Measurements from ENCODE around the gene IFNA7.
"Not testable (repeated sequence)": the region's sequence is repeated elsewhere in the genome, so short reads cannot be mapped to it uniquely, and the experiment has no call there.

Gene IFNA7

DNA sequence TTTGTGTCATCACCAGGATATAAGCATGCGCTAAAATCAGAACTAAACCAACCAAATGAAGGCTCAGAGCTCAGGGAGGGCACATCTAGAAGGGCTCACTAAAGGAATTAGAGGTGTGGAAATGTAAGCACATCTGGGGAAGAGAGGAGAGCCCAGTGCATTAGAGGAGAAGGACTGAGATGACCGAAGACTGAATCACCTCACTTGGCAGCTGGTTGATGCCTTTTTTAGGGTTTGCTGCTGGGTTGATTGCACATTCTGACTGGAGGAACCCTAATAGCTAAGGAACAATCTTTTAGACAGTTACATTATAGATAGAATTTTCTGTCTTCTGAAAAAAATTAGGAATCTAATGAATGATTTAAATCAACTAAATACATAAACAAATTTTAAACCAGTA is 27.3 kb downstream of the IFNA7 start:
- DNase-seq: no peak

- DNase-seq: no peak
Measured at GRCh38 chr9:21172156-21172555, 29.8 kb downstream of the IFNA7 start.

- DNase-seq: no peak
Measured at GRCh38 chr9:21171351-21171750, 30.7 kb downstream of the IFNA7 start.

DNA sequence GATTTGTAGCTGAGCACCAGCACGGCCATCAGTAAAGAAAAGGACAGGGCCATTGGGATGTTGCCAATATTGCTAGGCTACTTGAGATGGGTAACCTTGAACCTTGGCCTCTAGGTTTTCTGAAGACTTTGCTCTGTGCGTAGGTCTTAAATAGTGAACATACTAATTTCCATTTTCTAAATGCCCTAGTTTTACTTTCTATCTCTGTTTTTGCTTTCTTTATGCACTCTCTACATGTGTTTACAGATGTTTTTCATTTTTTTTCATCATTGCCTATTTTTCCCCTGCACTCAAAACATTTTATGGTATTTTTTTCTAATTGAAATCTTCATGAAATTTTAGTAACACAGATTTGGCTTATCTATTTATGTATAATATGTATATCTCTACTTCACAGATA is 35.4 kb downstream of the IFNA7 start, which contains the start of gene IFNA21:
IFNA21 (minus strand) TSS at position 101 of the 400 bp plus-strand sequence; CDS start at position 53, 48 bp downstream.
- DNase-seq: not testable (repeated sequence)

DNA sequence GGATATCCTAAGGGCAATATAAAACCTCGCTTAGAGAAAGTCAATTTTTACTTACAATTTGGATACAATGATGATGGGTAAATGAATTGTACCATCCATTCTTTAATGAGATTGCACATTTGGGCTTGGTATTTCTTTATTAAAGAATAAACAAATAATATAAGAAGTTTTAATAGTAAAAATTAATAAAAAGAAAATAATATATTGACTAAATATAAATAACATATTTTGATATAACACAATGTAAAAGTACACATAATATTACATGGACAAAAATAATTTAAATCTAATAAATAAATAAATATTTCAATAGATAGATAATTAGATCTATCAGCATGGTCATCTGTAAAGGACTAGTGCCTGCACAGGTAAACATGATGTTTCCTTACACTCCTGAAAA is 36.5 kb downstream of the IFNA7 start:
- DNase-seq: no peak

DNA sequence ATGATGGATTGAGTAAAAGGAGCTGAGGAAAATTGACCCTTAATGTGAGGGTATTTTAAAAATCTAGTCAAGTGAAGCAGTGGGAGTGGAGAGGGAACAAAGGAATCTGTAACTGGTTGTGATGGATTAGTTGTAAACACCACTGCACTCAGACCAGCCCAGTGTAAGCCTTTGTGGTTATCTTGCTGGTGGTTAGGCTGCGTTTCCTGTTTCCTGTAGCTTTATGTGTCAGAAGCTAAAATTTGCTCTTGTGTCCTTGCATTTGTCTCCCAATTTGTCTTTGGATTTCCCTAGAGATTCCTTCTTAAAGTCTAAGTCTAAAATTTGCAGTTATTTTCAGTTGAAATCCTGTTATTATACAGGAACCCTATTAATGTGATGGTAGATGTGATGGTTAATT is 41.8 kb downstream of the IFNA7 start:
- no peak for DNase-seq

DNA sequence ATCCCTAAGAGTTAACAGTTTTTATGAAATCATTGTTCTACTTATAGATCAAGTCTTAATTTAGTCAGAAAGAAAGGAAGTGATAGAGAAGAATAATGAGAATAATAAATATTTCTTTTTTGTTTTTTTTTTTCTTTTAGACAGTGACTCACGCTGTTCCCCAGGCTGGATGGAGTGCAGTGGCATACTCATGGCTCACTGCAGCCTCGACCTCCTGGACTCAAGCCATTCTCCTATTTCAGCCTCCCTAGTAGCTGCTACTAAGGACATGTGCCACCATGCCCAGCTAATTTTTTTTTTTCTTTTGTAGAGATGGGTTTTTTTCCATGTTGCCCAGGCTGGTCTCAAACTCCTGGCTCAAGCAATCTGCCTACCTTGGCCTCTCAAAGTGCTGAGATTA is 46.5 kb downstream of the IFNA7 start:
- DNase-seq: no peak

DNA sequence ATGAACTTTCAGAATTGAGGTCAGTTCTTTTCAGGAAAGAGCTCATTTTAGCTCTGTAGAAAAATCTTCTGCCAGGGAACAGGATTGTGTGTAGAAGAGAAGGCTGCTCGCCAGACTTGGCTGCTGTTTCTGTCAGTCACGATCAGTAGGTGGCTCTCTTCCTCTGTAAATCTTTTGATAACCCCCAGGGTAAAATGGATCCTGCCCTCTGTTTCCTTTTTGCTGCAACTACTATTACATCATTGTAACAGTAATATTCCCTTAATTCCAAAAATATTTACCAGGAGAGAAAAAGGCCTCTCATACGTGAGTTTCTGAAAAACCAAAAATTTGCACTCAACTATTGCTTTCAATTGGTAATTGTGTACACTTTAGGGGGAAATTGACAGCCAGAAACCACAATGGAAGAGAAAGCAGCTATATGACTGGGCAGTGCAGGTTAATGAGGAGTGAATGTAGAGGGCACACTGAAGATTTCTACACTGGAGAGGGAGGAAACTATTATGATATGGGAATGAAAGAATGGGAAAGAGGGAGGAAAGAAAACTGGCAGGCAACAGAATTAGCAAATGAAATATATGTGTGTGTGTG is 47.9 kb downstream of the IFNA7 start:
- DNase-seq: no peak

DNA sequence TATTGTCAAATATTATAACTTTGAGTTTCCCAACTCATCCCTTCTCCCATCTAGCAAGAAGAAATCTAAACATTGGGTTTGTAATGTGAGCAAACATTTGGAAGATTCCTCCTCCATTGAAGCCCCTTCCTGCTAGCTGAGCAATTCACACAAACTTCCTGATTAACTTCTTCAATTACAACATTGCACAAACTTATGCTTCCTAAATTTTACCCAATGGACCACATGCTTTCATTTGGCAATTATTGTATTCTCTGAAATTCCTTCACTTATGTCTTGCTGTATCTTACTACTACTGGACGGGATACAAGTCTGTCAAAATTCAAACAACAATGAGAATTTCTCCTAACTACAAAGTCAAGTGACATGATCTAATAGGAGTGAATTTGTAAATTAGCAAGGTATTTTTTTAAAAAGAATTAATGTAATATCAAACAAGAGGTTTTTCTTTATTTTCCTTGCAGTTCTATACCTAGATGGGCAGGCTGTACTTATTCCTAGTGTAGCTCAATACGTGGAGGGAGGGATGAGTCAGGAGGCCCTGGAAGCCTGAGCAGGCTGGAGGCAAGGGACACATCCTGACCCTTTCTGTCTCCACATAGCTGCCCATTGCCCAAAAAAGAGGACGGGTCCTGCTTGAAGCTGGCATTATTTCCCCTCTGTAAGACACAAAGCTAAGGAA is 48.5 kb downstream of the IFNA7 start:
- no peak for DNase-seq

Data from effector CD8-positive, alpha-beta T cell (primary cell).